ENCODE data around the gene FOXP1.

GRCh38 chr3:71461749-71462483 lies 121.6 kb downstream of the FOXP1 start:
- TF ChIP-seq POLR2A (IDR thresholded peaks at IDR 0.05) (no peak), CTCF (IDR thresholded peaks at IDR 0.05) (no peak)

Data from adrenal gland (tissue), 5 donors.